C4-2B (cell line): ENCODE data around the gene NCOA1.
"Not testable (repeated sequence)": the region's sequence is repeated elsewhere in the genome, so short reads cannot be mapped to it uniquely, and the experiment has no call there.

Source experiments
- ZFX ChIP-seq: fragments of 450-650 bp; IDR thresholded peaks from 2 replicates; pipeline ENCODE4 v1.6.1; 2017
- TF ChIP-seq, protein P1 (sequence below): fragments of 450-650 bp; conservative IDR thresholded peaks from 2 replicates; pipeline ENCODE4 v1.5.1; 2017; ENCODE audit warnings: mild to moderate bottlenecking

DNA sequence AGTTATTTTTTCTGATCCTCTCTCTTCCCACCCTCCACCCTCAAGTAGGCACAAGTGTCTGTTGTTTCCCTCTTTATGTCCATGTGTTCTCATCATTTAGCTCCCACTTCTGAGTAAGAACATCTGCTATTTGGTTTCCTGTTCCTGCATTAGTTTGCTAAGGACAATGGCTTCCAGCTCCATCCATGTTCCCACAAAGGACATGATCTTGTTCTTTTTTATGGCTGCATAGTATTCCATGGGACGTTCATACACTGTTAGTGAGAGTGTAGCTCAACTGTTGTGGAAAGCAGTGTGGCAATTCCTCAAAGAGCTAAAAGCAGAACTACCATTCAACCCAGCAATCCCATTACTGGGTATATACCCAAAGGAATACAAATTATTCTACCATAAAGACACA is 22.6 kb upstream of the NCOA1 start:
- TF ChIP-seq, protein P1, sequence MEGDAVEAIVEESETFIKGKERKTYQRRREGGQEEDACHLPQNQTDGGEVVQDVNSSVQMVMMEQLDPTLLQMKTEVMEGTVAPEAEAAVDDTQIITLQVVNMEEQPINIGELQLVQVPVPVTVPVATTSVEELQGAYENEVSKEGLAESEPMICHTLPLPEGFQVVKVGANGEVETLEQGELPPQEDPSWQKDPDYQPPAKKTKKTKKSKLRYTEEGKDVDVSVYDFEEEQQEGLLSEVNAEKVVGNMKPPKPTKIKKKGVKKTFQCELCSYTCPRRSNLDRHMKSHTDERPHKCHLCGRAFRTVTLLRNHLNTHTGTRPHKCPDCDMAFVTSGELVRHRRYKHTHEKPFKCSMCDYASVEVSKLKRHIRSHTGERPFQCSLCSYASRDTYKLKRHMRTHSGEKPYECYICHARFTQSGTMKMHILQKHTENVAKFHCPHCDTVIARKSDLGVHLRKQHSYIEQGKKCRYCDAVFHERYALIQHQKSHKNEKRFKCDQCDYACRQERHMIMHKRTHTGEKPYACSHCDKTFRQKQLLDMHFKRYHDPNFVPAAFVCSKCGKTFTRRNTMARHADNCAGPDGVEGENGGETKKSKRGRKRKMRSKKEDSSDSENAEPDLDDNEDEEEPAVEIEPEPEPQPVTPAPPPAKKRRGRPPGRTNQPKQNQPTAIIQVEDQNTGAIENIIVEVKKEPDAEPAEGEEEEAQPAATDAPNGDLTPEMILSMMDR = not testable (repeated sequence)
- TF ChIP-seq ZFX = not testable (repeated sequence)
